HG02938 (cell line): ENCODE results near the gene AADAT.

Experiments used
- ATAC-seq: cut with Tn5 transposase; IDR thresholded peaks from one replicate; pipeline ENCODE4 v1.9.1; 2021; ENCODE audit warnings: mild to moderate bottlenecking, moderate library complexity; ENCODE audit not compliant: unreplicated experiment

AADAT gene

GRCh38 chr4:170035231-170035630 is 54.5 kb downstream of the AADAT start:
- no peak for ATAC-seq

GRCh38 chr4:170033999-170034398 is 55.8 kb downstream of the AADAT start:
- no peak for ATAC-seq

- ATAC-seq, result no peak
Observed at GRCh38 chr4:170030121-170030520, 59.6 kb downstream of the AADAT start.

- peak; percentile 81 for ATAC-seq
Observed at GRCh38 chr4:170027181-170027829, 62.5 kb downstream of the AADAT start.

GRCh38 chr4:170026253-170027021 is 63.3 kb downstream of the AADAT start, which contains the start of gene MFAP3L:
TSS of gene MFAP3L (minus strand) at chr4:170026395. CDS start at chr4:170005877, 20,518 bp downstream.
- ATAC-seq, result peak; percentile 69

- no peak for ATAC-seq
Observed at GRCh38 chr4:170025523-170026252, 64.1 kb downstream of the AADAT start.

GRCh38 chr4:170022211-170022610 is 67.5 kb downstream of the AADAT start:
- no peak for ATAC-seq

- no peak for ATAC-seq
Observed at GRCh38 chr4:170017252-170017651, 72.5 kb downstream of the AADAT start.

GRCh38 chr4:170015285-170015684 is 74.5 kb downstream of the AADAT start:
- no peak for ATAC-seq

GRCh38 chr4:170014359-170015011 is 75.3 kb downstream of the AADAT start:
- no peak for ATAC-seq

- ATAC-seq, result no peak
Observed at GRCh38 chr4:170012629-170012958, 77.2 kb downstream of the AADAT start.

GRCh38 chr4:170011921-170012628 is 77.7 kb downstream of the AADAT start:
- no peak for ATAC-seq
